SU-DHL-6 (cell line): ENCODE measurements around the gene SLC6A3.

Source experiments
- H2AFZ ChIP-seq: fragments of 200-600 bp; sonication (generic); 2 replicates; pipeline ENCODE4 v1.6.1; 2014; ENCODE audit warnings: low read depth, mild to moderate bottlenecking, moderate library complexity, mixed read lengths, antibody characterized with exemption, low read length; ENCODE audit not compliant: severe bottlenecking
- H3F3A ChIP-seq: fragments of 200-600 bp; shearing (Covaris generic); 2 replicates; pipeline ENCODE4 v1.6.0; 2016; ENCODE audit warnings: antibody characterized with exemption, mild to moderate bottlenecking; ENCODE audit not compliant: insufficient read depth
- H3K27ac ChIP-seq: fragments of 200-600 bp; sonication (generic); 2 replicates; pipeline ENCODE4 v1.5.1; 2016; ENCODE audit warnings: low read depth, mild to moderate bottlenecking, low read length, moderate library complexity, mixed read lengths
- H3K27me3 ChIP-seq: fragments of 200-600 bp; sonication (generic), shearing (Covaris generic); 2 replicates; pipeline ENCODE4 v1.6.0; 2014; ENCODE audit warnings: mild to moderate bottlenecking, low read length
- H3K36me3 ChIP-seq: fragments of 200-600 bp; sonication (generic); 2 replicates; pipeline ENCODE4 v1.6.1; 2014; ENCODE audit warnings: mild to moderate bottlenecking, low read length, mixed read lengths
- H3K4me2 ChIP-seq: fragments of 300-600, 200-600 bp; shearing (Covaris generic), sonication (generic); 2 replicates; pipeline ENCODE4 v1.6.0; 2014; ENCODE audit warnings: low read length, low read depth, mild to moderate bottlenecking; ENCODE audit not compliant: poor library complexity, severe bottlenecking
- H3K4me3 ChIP-seq: fragments of 200-600 bp; sonication (generic); 2 replicates; pipeline ENCODE4 v1.5.1; 2014; ENCODE audit warnings: antibody characterized with exemption, low read length, mild to moderate bottlenecking, mixed read lengths; ENCODE audit not compliant: insufficient read depth, poor library complexity, severe bottlenecking
- H3K79me2 ChIP-seq: fragments of 200-600 bp; sonication (generic); 2 replicates; pipeline ENCODE4 v1.6.1; 2014; ENCODE audit warnings: mild to moderate bottlenecking, low read length, moderate library complexity; ENCODE audit not compliant: insufficient read depth
- H3K9ac ChIP-seq: fragments of 200-600 bp; sonication (generic); 2 replicates; pipeline ENCODE4 v1.7.0; 2014; ENCODE audit warnings: mild to moderate bottlenecking, low read length
- H3K9me2 ChIP-seq: fragments of 200-600 bp; sonication (generic); replicated peaks from 2 replicates; pipeline ENCODE4 v1.6.1; 2014; ENCODE audit warnings: low read length; ENCODE audit not compliant: insufficient read depth
- H3K9me3 ChIP-seq: fragments of 200-600 bp; sonication (generic); 2 replicates; pipeline ENCODE4 v1.6.1; 2014; ENCODE audit warnings: low read length, mixed read lengths; ENCODE audit not compliant: insufficient read depth
- H4K20me1 ChIP-seq: fragments of 200-600 bp; sonication (generic); 2 replicates; pipeline ENCODE4 v1.6.1; 2014; ENCODE audit warnings: low read depth, mild to moderate bottlenecking, antibody characterized with exemption, low read length, moderate library complexity, mixed read lengths
- CTCF ChIP-seq: fragments of 200-600 bp; sonication (generic); IDR thresholded peaks from one replicate; pipeline ENCODE4 v1.5.1; 2017; ENCODE audit warnings: antibody characterized with exemption, mild to moderate bottlenecking, low read length, moderate library complexity; ENCODE audit not compliant: insufficient read depth, poor library complexity, severe bottlenecking
- EZH2phosphoT487 ChIP-seq: fragments of 200-600 bp; sonication (generic), shearing (Covaris generic); conservative IDR thresholded peaks from 2 replicates; pipeline ENCODE4 v1.6.1; 2018; ENCODE audit warnings: mild to moderate bottlenecking, antibody characterized with exemption, low read length, moderate library complexity, mixed read lengths

SLC6A3 gene

GRCh38 chr5:1363581-1363980, 81.7 kb downstream of the SLC6A3 start:
- Histone ChIP-seq H3K27me3 (no peaks in the 10 kb centered on the region), H3K9me2 (no peaks in the 10 kb centered on the region), H3K4me3 (no peak overlapping the region), H4K20me1 (no peaks in the 10 kb centered on the region), H3K27ac (no peak overlapping the region), H3K36me3 (no peaks in the 10 kb centered on the region), H3K9me3 (no peaks in the 10 kb centered on the region), H3F3A (no peaks in the 10 kb centered on the region), H3K79me2 (no peaks in the 10 kb centered on the region), H2AFZ (no peak overlapping the region), H3K4me2 (no peak overlapping the region), H3K9ac (no peak overlapping the region)
- TF ChIP-seq CTCF (no peak), EZH2phosphoT487 (no peak)

- TF ChIP-seq CTCF (no peak), EZH2phosphoT487 (no peak)
- H3K4me2 ChIP-seq, result no peak overlapping the region
Measured at GRCh38 chr5:1363160-1363559, 82.1 kb downstream of the SLC6A3 start.

GRCh38 chr5:1362242-1363015, 82.8 kb downstream of the SLC6A3 start:
- H4K20me1 ChIP-seq, result no peaks in the 10 kb centered on the region
- no peaks in the 10 kb centered on the region for H3K36me3 ChIP-seq
- no peak overlapping the region for H3K27ac ChIP-seq
- no peaks in the 10 kb centered on the region for H3K27me3 ChIP-seq
- no peak overlapping the region for H3K4me3 ChIP-seq
- H3K9me3 ChIP-seq, result no peaks in the 10 kb centered on the region
- no peaks in the 10 kb centered on the region for H3K9me2 ChIP-seq
- no peak for TF ChIP-seq CTCF
- TF ChIP-seq EZH2phosphoT487, result no peak
- no peaks in the 10 kb centered on the region for H3K79me2 ChIP-seq
- no peak overlapping the region for H3K9ac ChIP-seq
- H3K4me2 ChIP-seq, result no peak overlapping the region
- no peak overlapping the region for H2AFZ ChIP-seq
- no peaks in the 10 kb centered on the region for H3F3A ChIP-seq

More at GRCh38 chr5:1363160-1363559, 82.1 kb downstream of the SLC6A3 start:
- Histone ChIP-seq H3K9me3 (no peaks in the 10 kb centered on the region), H3K4me3 (no peak overlapping the region), H3K79me2 (no peaks in the 10 kb centered on the region), H3K36me3 (no peaks in the 10 kb centered on the region), H3K9ac (no peak overlapping the region), H3K9me2 (no peaks in the 10 kb centered on the region), H3K27me3 (no peaks in the 10 kb centered on the region), H4K20me1 (no peaks in the 10 kb centered on the region), H3K27ac (no peak overlapping the region), H3F3A (no peaks in the 10 kb centered on the region), H2AFZ (no peak overlapping the region)
